Rectal smooth muscle tissue (tissue), 1 donor: ENCODE results near the gene EIF2S1.

Experiments
- H3K27ac ChIP-seq: one replicate; pipeline ENCODE4 v1.7.0; 2013; ENCODE audit warnings: low read depth, low read length, inconsistent platforms
- H3K27me3 ChIP-seq: one replicate; pipeline ENCODE4 v1.7.0; 2013; ENCODE audit warnings: low read length; ENCODE audit not compliant: control insufficient read depth, insufficient read depth
- H3K36me3 ChIP-seq: one replicate; pipeline ENCODE4 v1.7.0; 2013; ENCODE audit warnings: low read length; ENCODE audit not compliant: control insufficient read depth, insufficient read depth
- H3K4me1 ChIP-seq: one replicate; pipeline ENCODE4 v1.7.0; 2013; ENCODE audit warnings: low read length; ENCODE audit not compliant: control insufficient read depth, insufficient read depth
- H3K4me3 ChIP-seq: one replicate; pipeline ENCODE4 v1.7.0; 2013; ENCODE audit warnings: low read length
- H3K9ac ChIP-seq: one replicate; pipeline ENCODE4 v1.7.0; 2013; ENCODE audit warnings: low read length

The EIF2S1 gene

DNA sequence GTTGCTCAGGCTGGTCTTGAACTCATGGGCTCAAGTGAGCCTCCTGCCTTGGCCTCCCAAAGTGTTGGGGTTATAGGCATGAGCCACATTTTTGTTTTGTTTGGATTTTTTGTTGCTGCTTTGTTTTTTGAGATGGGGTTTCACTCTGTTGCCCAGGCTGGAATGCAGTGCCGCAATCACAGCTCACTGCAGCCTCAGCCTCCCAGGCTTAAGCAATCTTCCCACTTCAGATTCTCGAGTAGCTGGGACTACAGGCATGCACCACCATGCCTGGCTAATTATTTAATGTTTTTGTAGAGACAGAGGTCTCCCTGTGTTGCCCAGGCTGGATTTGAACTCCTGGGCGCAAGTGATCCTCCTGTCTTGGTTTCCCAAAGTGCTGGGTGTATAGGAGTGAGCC is 57.5 kb downstream of the EIF2S1 start:
- H3K4me3 ChIP-seq = no peak overlapping the region
- no peaks in the 10 kb centered on the region for H3K4me1 ChIP-seq
- no peak overlapping the region for H3K9ac ChIP-seq
- no peaks in the 10 kb centered on the region for H3K36me3 ChIP-seq
- H3K27me3 ChIP-seq = no peaks in the 10 kb centered on the region
- no peak overlapping the region for H3K27ac ChIP-seq

DNA sequence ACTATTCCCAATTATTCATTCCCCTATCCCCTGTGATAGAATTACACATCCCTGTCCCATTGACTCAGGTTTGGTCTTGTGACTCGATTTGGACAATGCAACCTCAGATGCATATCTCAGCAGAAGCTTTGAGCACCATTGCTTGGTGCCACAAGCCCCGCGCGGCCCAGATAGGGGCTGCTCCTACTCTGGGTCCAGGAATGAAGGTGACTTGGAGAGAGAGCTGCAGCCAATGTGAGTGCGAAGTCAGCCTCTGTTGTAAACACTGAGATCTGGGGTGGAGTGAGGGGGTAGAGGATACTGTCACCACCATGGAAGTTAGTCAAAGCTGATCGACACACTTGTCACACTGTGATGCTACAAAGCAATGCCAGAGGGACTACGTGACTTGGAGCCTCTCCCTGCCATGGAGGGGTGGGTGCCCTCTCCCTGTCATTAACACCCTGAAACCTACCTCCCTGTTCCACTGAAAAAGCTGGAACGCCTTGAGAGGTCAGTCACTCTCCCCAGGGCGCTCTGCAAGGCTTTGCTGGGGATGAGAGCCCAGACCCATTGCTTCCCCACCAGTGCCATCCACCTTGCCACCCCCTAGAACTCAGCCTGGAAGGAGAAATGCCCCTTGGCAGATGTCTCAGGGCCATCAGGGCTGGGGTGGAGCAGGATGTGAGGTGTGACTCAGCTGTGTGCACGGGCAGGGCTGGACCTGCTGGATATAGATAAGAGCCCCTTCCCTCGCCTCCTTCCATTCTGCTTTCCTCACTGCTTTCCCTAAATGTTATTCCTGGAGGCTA is 58.5 kb downstream of the EIF2S1 start:
- H3K27ac ChIP-seq = no peak overlapping the region
- H3K36me3 ChIP-seq = no peaks in the 10 kb centered on the region
- no peak overlapping the region for H3K9ac ChIP-seq

DNA sequence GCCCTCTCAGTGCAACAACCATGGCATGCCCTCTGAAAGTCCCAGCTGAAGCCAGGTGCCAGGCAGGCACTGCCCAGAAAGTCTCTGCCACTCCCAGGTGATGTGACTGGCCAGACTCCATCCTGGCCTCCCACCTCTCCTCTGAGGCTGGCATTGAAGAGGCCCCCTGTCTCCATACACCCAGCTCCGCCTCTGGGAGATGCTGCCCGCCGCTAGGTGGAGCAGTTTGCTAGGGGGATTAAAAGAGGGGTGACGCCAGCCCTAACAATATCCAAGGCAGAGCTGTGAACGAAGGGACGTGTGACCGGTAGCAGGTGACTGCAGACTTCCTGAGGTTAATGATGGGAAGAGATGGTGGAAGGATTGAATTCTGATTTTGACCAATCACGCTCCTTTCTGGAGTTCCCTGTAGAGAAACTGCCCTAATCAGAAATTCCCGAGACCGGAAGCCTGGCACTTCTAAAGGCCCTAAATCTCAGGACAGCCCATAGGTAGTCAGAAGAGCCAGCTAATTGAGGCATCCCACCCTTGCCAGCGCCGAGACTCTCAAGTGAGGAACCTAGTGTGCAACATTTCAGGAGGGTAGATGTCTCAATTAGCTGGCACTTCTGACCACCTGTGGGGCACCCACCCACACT is 60.1 kb downstream of the EIF2S1 start:
- H3K27ac ChIP-seq = no peak overlapping the region
- H3K27me3 ChIP-seq = no peaks in the 10 kb centered on the region
- no peaks in the 10 kb centered on the region for H3K36me3 ChIP-seq
- no peaks in the 10 kb centered on the region for H3K4me1 ChIP-seq
- H3K9ac ChIP-seq = no peak overlapping the region
- no peak overlapping the region for H3K4me3 ChIP-seq

More for the DNA sequence above, 58.5 kb downstream of the EIF2S1 start:
- H3K27me3 ChIP-seq = no peaks in the 10 kb centered on the region
- H3K4me3 ChIP-seq = no peak overlapping the region
- no peaks in the 10 kb centered on the region for H3K4me1 ChIP-seq

DNA sequence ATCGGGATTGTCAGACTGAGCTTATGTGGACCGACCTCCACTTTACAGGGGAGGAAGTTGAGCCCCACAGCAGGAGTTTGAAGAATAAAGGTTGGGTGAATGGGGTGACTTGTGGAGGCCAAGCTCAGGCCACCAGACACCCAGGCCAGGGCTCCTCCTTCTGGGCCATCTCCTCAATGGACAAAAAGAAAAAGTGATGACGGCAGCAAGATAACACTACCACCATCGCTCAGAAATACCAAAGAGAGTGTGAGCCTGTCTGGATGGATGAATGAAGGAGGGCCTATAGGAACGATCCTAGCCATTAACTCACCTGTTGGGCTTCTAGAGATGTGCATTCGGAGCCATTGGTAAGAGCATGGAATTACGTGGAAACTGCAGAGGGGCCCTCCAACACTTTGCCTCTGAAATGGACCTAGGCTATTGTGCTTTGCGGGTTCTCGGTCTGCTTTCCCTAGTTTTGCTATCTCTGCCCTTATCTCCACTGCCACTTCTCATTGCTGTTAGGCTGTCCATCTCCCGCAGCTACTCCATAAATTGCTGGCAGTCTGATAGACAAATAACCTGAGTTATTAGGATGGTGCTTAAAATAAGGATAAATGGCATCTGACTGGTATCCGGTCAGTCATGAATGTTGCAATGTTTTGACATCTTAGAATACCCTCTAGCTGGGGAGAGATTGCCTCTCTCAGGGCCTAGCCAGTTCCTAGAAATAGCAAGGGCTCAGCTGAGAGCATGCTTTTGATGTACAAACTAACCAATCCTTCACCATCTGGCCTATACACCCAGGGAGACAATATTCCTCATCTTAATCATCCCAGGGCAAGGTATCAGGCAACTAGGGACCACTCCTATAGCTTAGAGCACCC is 61.5 kb downstream of the EIF2S1 start:
- Histone ChIP-seq H3K27me3 (no peaks in the 10 kb centered on the region), H3K4me3 (no peak overlapping the region), H3K4me1 (no peaks in the 10 kb centered on the region), H3K27ac (no peak overlapping the region), H3K36me3 (no peaks in the 10 kb centered on the region), H3K9ac (no peak overlapping the region)

DNA sequence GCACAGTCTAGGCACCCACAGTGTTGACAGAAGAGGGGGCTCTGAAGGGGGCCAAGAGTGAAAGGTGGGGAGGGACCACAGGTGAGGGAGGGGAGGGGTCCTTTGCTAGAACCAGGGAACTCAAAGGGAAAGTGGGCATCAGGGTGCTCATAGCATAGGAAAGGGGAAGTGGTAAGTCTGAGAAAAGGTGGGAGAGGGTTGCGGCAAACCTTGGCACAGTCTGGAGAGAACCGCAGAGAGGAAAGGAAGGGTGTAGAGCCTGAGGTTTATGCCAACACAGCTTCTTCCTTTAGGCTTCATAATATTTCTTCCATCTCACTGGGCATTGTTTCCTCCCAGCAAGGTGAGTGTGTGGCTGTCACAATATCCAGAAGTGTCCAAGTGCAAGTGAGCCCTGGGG is 63.3 kb downstream of the EIF2S1 start:
- Histone ChIP-seq H3K27ac (no peak overlapping the region), H3K27me3 (no peaks in the 10 kb centered on the region), H3K9ac (no peak overlapping the region), H3K4me1 (no peaks in the 10 kb centered on the region), H3K4me3 (no peak overlapping the region), H3K36me3 (no peaks in the 10 kb centered on the region)

DNA sequence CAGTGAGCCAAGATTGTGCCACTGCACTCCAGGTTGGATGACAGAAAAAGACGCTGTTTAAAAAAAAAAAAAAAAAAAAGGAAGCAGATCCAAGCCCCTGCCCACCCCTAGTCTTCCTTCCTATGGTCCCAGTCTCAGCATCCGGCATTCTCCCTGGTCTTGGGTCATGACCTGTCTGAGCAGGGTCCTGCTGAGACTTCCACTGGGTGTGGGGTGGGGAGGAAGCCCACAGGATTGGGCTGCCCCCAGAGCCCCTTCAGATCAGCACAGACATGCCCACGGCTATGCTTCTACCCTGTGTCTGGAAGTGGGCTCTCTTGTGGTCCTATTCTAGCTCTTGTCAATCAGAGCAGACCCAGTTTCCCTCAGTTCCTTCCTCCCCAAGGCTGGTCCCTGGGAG is 64.4 kb downstream of the EIF2S1 start:
- H3K9ac ChIP-seq = no peak overlapping the region
- H3K36me3 ChIP-seq = no peaks in the 10 kb centered on the region
- no peaks in the 10 kb centered on the region for H3K27me3 ChIP-seq
- no peak overlapping the region for H3K4me3 ChIP-seq
- no peak overlapping the region for H3K27ac ChIP-seq
- H3K4me1 ChIP-seq = no peaks in the 10 kb centered on the region

DNA sequence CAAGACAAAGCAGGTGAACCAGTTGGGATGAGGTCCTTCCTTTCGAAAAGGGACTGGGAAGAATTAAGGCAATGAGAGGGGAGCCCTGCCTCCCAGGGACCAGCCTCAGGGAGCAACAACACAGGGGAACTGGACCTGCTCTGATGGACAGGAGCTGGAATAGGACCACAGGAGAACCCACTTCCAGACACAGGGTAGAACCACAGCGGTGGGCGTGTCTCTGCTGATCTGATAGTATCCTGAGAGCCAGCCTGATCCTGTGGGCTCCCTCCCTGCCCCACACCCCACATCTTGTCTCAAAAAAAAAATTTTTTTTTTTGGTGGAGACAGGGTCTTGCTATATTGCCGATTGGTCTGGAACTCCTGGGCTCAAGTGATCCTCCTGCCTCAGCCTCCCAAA is 65.5 kb downstream of the EIF2S1 start:
- Histone ChIP-seq H3K36me3 (no peaks in the 10 kb centered on the region), H3K4me1 (no peaks in the 10 kb centered on the region), H3K4me3 (no peak overlapping the region), H3K9ac (no peak overlapping the region), H3K27me3 (no peaks in the 10 kb centered on the region), H3K27ac (no peak overlapping the region)

DNA sequence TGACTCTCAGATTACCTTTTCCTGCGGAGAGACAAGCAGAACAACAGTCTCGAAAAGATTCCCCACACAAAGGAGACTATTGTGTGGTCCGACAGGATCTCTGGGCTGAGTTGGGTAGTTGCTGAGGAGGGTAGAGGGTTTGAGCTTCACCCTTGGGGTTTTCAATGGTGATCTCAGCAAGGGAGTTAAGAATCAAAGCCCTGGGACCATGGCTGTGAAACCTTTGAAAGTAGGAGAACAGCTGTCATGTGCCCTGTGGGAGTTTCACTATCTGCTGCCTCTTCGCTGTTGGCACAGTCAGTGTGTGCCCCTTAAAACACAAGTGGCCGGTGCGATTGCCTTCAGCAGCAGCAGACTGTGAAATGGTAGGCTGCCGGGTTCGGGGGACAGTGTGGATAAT is 66.0 kb downstream of the EIF2S1 start:
- Histone ChIP-seq H3K4me1 (no peaks in the 10 kb centered on the region), H3K4me3 (no peak overlapping the region), H3K36me3 (no peaks in the 10 kb centered on the region), H3K9ac (no peak overlapping the region), H3K27ac (no peak overlapping the region), H3K27me3 (no peaks in the 10 kb centered on the region)

DNA sequence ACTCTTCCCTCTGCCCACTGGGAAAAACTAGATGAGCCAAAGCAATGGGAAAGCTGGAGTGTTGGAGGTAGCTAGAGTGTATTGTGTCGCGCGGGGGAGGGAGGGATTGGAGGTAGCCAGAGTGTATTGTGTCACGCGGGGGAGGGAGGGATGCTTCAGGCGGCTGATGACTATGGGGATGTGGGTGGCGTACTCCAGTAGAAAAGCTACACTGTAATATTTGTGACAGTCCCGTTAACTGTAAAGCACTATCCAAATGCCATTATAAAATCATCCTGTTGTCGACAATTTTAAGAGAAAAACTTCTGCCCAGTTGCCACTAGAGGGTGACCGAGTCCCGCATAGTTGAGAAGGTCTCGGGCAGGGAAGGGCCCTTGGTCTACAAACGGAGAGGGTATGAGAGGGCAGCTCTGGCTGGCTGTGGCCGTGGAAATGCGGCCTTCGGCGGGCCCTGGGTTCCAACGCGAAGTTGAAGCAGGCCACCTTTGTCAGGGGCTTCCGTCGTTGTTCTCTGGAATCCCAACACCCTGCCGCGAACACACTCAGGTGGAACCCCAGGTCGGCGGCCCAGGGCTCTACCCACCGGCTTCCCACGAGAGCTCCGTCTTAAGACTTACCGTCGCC is 67.0 kb downstream of the EIF2S1 start:
- Histone ChIP-seq H3K4me1 (no peaks in the 10 kb centered on the region), H3K36me3 (no peaks in the 10 kb centered on the region), H3K9ac (no peak overlapping the region), H3K4me3 (no peak overlapping the region), H3K27me3 (no peaks in the 10 kb centered on the region), H3K27ac (no peak overlapping the region)

DNA sequence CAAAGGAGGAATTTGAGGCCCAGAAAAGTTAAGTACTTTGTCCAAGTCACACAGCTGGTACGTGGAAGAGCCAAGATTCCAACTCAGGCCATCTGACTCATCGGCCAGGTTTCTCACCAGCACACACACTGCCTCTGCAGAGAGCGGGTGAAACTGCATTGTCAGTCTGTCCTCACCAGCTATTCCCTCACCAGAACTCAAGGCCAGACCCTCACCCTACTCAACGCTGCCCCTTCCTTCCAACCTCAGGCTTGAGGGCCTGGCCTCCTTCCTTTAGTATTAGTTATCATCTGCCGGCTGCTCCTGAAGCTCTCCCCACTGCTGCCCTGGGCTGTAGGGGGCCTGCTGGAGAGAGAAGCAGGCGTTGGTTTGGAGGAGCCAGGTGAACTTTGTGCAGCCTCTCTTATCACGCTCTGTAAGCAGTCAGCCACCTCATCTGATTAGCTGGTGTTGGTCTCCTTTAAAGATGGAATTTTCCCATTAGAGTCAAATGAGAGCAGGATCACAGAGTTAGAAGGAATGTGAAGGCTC is 68.4 kb downstream of the EIF2S1 start:
- Histone ChIP-seq H3K4me1 (no peaks in the 10 kb centered on the region), H3K4me3 (no peak overlapping the region), H3K27ac (no peak overlapping the region), H3K27me3 (no peaks in the 10 kb centered on the region), H3K9ac (no peak overlapping the region), H3K36me3 (no peaks in the 10 kb centered on the region)

DNA sequence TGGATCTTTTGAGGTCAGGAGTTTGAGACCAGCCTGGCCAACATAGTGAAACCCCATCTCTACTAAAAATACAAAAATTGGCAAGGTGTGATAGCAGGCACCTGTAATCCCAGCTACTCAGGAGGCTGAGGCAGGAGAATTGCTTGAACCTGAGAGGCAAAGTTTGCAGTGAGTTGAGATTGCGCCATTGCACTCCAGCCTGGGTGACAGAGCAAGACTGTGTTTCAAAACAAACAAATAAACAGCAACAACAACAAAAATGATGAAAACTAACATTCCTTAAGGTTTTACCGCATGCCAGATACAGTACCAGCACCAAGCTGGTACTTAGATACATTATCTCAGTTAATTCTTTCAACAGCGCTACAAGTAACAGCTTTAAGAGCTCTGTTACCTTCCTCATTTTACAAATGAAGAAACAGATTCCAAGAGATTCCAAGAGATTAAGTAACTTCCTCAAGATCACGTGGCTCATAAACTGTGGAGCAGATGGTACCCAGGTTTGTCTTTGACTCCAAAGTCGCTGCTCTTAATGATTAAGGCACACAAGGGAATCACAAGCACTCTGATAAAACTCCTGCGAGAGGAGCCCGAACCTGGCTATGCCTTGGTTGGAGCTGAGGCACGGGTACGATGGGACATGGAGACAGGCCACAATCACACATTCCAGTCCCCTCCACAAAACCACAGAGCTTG is 69.5 kb downstream of the EIF2S1 start:
- Histone ChIP-seq H3K27ac (no peak overlapping the region), H3K4me3 (no peak overlapping the region), H3K27me3 (no peaks in the 10 kb centered on the region), H3K9ac (no peak overlapping the region), H3K36me3 (no peaks in the 10 kb centered on the region), H3K4me1 (no peaks in the 10 kb centered on the region)
